PC-3 (cell line): Measurements from ENCODE around the gene KCNA2. TPM values are rescaled to one million over a fixed set of nuclear protein-coding genes. Genes with fewer than 3 reads are reported as not detected.
A peak's percentile ranks its signal among the peaks of the same experiment; 100 is the strongest.

ENCODE experiments used
- ATAC-seq: fragments of 200-7000 bp; cut with Tn5 transposase; 2 replicates; pipeline ENCODE4 v1.9.1; 2020; ENCODE audit warnings: mild to moderate bottlenecking, moderate library complexity
- BruUV-seq: library from RNA; stranded (reverse); fragments of 400-500 nt; replicated peaks from 2 replicates; lab custom pipeline; 2021; lab: Mats Ljungman, UMichigan
- CTCF ChIA-PET: fragments of 300-600 bp; sonication (Branson Sonifier 250); formaldehyde crosslinking; loops from one replicate; lab custom pipeline; 2022; ENCODE audit warnings: antibody characterized with exemption; lab: Charles Lee
- POLR2A ChIA-PET: fragments of 300-600 bp; sonication (Branson Sonifier 250); formaldehyde crosslinking; loops from one replicate; lab custom pipeline; 2022; ENCODE audit warnings: antibody characterized with exemption; ENCODE audit not compliant: unreplicated experiment; lab: Charles Lee
- DNase-seq: peaks from one replicate; pipeline ENCODE4 v3.0.0-alpha.2; 2015
- H2AFZ ChIP-seq: fragments of 300-600 bp; sonication (generic); 2 replicates; pipeline ENCODE4 v1.6.0; 2016; ENCODE audit warnings: antibody characterized with exemption, low read length
- H3F3A ChIP-seq: fragments of 300-600 bp; sonication (generic); one replicate; pipeline ENCODE4 v1.6.0; 2017; ENCODE audit warnings: antibody characterized with exemption, low read length, control low read depth, mild to moderate bottlenecking; ENCODE audit not compliant: unreplicated experiment
- H3K27ac ChIP-seq: fragments of 300-600 bp; sonication (generic); 2 replicates; pipeline ENCODE4 v1.5.1; 2016; ENCODE audit warnings: mild to moderate bottlenecking, low read length
- H3K27me3 ChIP-seq: fragments of 300-600 bp; sonication (generic); 2 replicates; pipeline ENCODE4 v1.6.1; 2016; ENCODE audit warnings: low read length, mixed read lengths
- H3K36me3 ChIP-seq: fragments of 300-600 bp; sonication (generic); 2 replicates; pipeline ENCODE4 v1.6.1; 2016; ENCODE audit warnings: low read depth, mixed run types, low read length, mixed read lengths
- H3K4me1 ChIP-seq: fragments of 300-600 bp; sonication (generic); 2 replicates; pipeline ENCODE4 v1.5.1; 2016; ENCODE audit warnings: low read length; ENCODE audit not compliant: insufficient read depth
- H3K4me2 ChIP-seq: fragments of 300-600 bp; sonication (generic); 2 replicates; pipeline ENCODE4 v1.6.0; 2016; ENCODE audit warnings: low read length
- H3K4me3 ChIP-seq: fragments of 300-600 bp; sonication (generic); 2 replicates; pipeline ENCODE4 v1.5.1; 2016; ENCODE audit warnings: mild to moderate bottlenecking, low read length, mixed read lengths
- H3K79me2 ChIP-seq: fragments of 300-600 bp; sonication (generic); 2 replicates; pipeline ENCODE4 v1.6.1; 2017; ENCODE audit warnings: low read length, mixed read lengths
- H3K9ac ChIP-seq: fragments of 300-600 bp; sonication (generic); 2 replicates; pipeline ENCODE4 v1.6.0; 2016; ENCODE audit warnings: mild to moderate bottlenecking, low read length
- H3K9me2 ChIP-seq: fragments of 300-600 bp; sonication (generic); replicated peaks from 2 replicates; pipeline ENCODE4 v1.6.1; 2016; ENCODE audit warnings: mixed run types, low read length, mixed read lengths
- H3K9me3 ChIP-seq: fragments of 300-600 bp; sonication (generic); 2 replicates; pipeline ENCODE4 v1.6.1; 2016; ENCODE audit warnings: low read length, mixed read lengths
- H4K20me1 ChIP-seq: fragments of 300-600 bp; sonication (generic); 2 replicates; pipeline ENCODE4 v1.6.1; 2016; ENCODE audit warnings: low read length, mixed read lengths
- CTCF ChIP-seq: fragments of 300-600 bp; sonication (generic); conservative IDR thresholded peaks from 2 replicates; pipeline ENCODE4 v1.5.1; 2017; ENCODE audit warnings: antibody characterized with exemption, low read depth, mild to moderate bottlenecking, low read length
- EZH2 ChIP-seq: fragments of 300-600 bp; sonication (generic); IDR thresholded peaks from one replicate; pipeline ENCODE4 v1.6.1; 2017; ENCODE audit warnings: antibody characterized with exemption, mild to moderate bottlenecking, low read length; ENCODE audit not compliant: unreplicated experiment
- EZH2phosphoT487 ChIP-seq: fragments of 300-600 bp; sonication (generic); IDR thresholded peaks from 2 replicates; pipeline ENCODE4 v1.6.1; 2018; ENCODE audit warnings: mild to moderate bottlenecking, antibody characterized with exemption, low read length, borderline replicate concordance
- intact Hi-C: fragments of 100-400 bp; cut with micrococcal nuclease; formaldehyde crosslinking; loops from 2 replicates; pipeline ENCODE4 v1.9.0; 2023
- total RNA-seq: library from RNA; depleted of rRNA; stranded (reverse); fragments of >200 nt; gene quantifications from 2 replicates; pipeline ENCODE4 v1.2.3, GENCODE V29; 2014

KCNA2 gene
- total RNA-seq, 1 experiment from 2014 or later, result not detected

DNA sequence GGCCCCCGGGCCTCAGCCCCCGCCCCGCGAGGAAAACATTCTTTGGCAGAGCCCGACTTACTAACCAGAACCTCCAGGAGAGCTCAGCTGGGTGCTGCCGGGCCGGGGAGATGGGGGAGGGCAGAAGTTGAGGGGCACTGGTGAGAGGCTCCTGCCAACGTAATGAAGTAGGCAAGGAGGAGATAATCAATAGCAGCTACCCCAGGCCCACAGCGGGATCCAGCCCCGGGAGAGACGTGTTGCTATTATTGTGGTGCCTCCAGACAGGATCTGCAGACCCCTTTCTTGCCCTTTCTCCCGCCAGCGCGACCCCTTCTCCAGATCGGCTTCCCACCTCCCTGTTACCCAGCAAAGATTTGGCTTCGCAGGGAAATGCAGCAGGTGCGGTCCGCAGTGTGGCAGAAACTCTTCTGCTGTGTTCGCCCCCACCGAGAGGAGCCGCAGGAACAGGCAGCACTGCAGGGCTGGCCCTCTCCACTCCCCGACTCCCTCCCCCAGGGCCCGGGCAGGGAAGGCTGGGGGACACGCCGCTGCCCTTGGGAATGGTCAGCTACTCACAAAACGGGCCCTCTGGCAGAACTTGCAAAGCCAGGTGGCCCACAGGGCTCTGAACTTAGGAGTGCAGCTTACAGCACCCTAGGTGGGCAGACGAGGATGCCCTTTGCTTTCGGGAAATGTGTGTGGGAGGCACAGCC is 1.5 kb upstream of the KCNA2 start:
- POLR2A ChIA-PET, result no interaction called here
- BruUV-seq, result no TSS peak

DNA sequence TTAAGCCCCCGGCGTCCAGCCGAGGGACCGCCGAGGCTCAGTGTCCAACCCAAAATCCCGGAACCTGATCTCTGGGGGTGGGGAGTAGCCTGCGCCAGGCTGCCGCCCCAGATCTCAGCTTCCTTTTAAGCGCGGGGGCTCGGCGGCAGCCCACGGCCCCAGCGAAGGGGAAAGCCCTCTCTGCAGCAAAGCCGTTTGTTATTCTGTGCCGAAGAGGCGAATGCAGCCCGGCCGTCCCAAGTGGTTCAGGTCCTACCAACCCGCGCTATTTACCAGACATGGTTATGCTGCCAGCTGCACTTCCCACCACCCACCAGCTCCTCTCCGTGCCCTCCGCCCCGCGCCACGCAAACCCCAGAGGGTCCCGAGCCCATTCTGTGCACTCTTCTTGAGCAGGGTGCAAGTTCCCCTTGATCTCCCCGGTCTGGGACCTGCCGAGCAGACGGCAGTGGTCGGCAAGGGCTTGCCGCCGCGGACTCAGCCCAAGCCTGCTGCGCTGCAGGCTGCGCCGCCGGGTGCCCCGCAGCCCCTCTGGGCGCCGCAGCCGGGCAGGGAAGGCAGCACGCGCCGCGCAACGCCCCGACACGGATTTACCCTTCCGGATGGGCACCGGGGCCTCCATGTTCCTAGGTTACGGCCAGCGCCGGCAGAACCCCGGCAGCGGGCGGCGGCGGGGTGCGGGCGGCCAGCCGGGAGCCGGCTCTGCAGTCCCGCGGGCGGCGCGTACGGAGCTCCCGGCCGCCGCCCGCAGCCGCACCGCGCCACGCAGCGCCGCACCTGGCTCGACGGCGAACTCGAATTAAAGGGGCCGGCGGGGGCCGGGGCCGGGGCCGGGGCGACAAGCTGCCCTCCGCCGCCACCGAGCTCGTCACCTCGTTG is 738 bp upstream of the KCNA2 start:
- ATAC-seq (no peak), DNase-seq (no peak)
- H3K36me3 ChIP-seq, result no peaks in the 10 kb centered on the region
- TF ChIP-seq EZH2 (peak; percentile 93), EZH2phosphoT487 (peak; percentile 62; the same call in 1 of the 2 replicates), CTCF (no peak)
- no peak overlapping the region for H3K4me2 ChIP-seq
- no peaks in the 10 kb centered on the region for H3K9me3 ChIP-seq
- H3K4me3 ChIP-seq, result no peak overlapping the region
- no peaks in the 10 kb centered on the region for H3F3A ChIP-seq
- H2AFZ ChIP-seq, result no peak overlapping the region
- no peaks in the 10 kb centered on the region for H3K9me2 ChIP-seq
- H3K27ac ChIP-seq, result no peak overlapping the region
- no peak overlapping the region for H3K9ac ChIP-seq
- no peaks in the 10 kb centered on the region for H3K79me2 ChIP-seq
- no peaks in the 10 kb centered on the region for H4K20me1 ChIP-seq
- intact Hi-C loops, result no loop called here
- BruUV-seq, result no TSS peak
- CTCF ChIA-PET, result no interaction called here
- H3K4me1 ChIP-seq, result no peaks in the 10 kb centered on the region
- POLR2A ChIA-PET, result no interaction called here
- H3K27me3 ChIP-seq, result peaks cover 79% of the 10 kb centered on the region

More for the DNA sequence above, 1.5 kb upstream of the KCNA2 start:
- Histone ChIP-seq H3K4me3 (no peak overlapping the region), H3K27me3 (peaks cover 75% of the 10 kb centered on the region), H3K4me2 (no peak overlapping the region), H3K9me2 (no peaks in the 10 kb centered on the region), H3K4me1 (no peaks in the 10 kb centered on the region), H4K20me1 (no peaks in the 10 kb centered on the region), H3K9ac (no peak overlapping the region), H3K9me3 (no peaks in the 10 kb centered on the region), H3K27ac (no peak overlapping the region), H2AFZ (no peak overlapping the region), H3F3A (no peaks in the 10 kb centered on the region), H3K79me2 (no peaks in the 10 kb centered on the region), H3K36me3 (no peaks in the 10 kb centered on the region)
- no peak for ATAC-seq
- TF ChIP-seq CTCF, result no peak
- intact Hi-C loops, result no loop called here
- DNase-seq, result no peak
- CTCF ChIA-PET, result no interaction called here

- no peak overlapping the region for H3K9ac ChIP-seq
- no peaks in the 10 kb centered on the region for H3K9me3 ChIP-seq
- H2AFZ ChIP-seq, result no peak overlapping the region
- H3K36me3 ChIP-seq, result no peaks in the 10 kb centered on the region
- no peak overlapping the region for H3K4me2 ChIP-seq
- H4K20me1 ChIP-seq, result no peaks in the 10 kb centered on the region
- no TSS peak for BruUV-seq
- CTCF ChIA-PET, result no interaction called here
- no peaks in the 10 kb centered on the region for H3F3A ChIP-seq
- intact Hi-C loops, result no loop called here
- no peak for ATAC-seq
- peaks cover 92% of the 10 kb centered on the region for H3K27me3 ChIP-seq
- no peak for DNase-seq
- no peak overlapping the region for H3K4me3 ChIP-seq
- H3K4me1 ChIP-seq, result no peaks in the 10 kb centered on the region
- no peaks in the 10 kb centered on the region for H3K9me2 ChIP-seq
- H3K27ac ChIP-seq, result no peak overlapping the region
- H3K79me2 ChIP-seq, result no peaks in the 10 kb centered on the region
- POLR2A ChIA-PET, result no interaction called here
- TF ChIP-seq CTCF (no peak), EZH2phosphoT487 (no peak), EZH2 (no peak)
Measured at GRCh38 chr1:110605446-110605845, 712 bp downstream of the KCNA2 start.
